CD4-positive, alpha-beta memory T cell (primary cell): ENCODE data around the gene EDA. TPM values are rescaled to one million over a fixed set of nuclear protein-coding genes. Genes with fewer than 3 reads are reported as not detected.

Experiments used
- CTCF ChIA-PET: fragments of 350-600 bp; sonication (Branson Sonifier 250); formaldehyde crosslinking; loops from one replicate; lab custom pipeline; 2021; ENCODE audit warnings: inconsistent platforms; ENCODE audit not compliant: partially characterized antibody; lab: Charles Lee
- POLR2A ChIA-PET: fragments of 350-600 bp; sonication (Branson Sonifier 250); formaldehyde crosslinking; loops from one replicate; lab custom pipeline; 2021; ENCODE audit not compliant: partially characterized antibody; lab: Charles Lee
- DNase-seq, 5 donors: peaks; one replicate each; pipeline versions ENCODE4 v3.0.0 to v3.0.0-alpha.2; 2020 to 2022; ENCODE audit warnings: mixed read lengths in 1 of 5
- H3K27ac ChIP-seq: one replicate; pipeline ENCODE4 v1.7.0; 2013; ENCODE audit warnings: low read depth, low read length
- H3K27me3 ChIP-seq: 2 replicates; pipeline ENCODE4 v1.7.0; 2013; ENCODE audit warnings: mild to moderate bottlenecking, low read length, moderate library complexity; ENCODE audit not compliant: insufficient read depth
- H3K36me3 ChIP-seq: 2 replicates; pipeline ENCODE4 v1.7.0; 2013; ENCODE audit warnings: mild to moderate bottlenecking, low read length, moderate library complexity; ENCODE audit not compliant: insufficient read depth
- H3K4me1 ChIP-seq: 2 replicates; pipeline ENCODE4 v1.7.0; 2013; ENCODE audit warnings: mild to moderate bottlenecking, low read length, moderate library complexity; ENCODE audit not compliant: insufficient read depth
- H3K4me3 ChIP-seq, 2 donors: one replicate each; pipeline ENCODE4 v1.7.0; 2013; ENCODE audit warnings: low read length in 2 of 2, mild to moderate bottlenecking in 1 of 2
- H3K9me3 ChIP-seq, 2 donors: one replicate each; pipeline ENCODE4 v1.7.0; 2013; ENCODE audit warnings: low read length in 2 of 2, control low read depth in 1 of 2; ENCODE audit not compliant: control insufficient read depth in 1 of 2
- H3K27ac Mint-ChIP-seq, 7 donors: one replicate each; pipeline ENCODE4 v1.8.0; 2020 to 2021; ENCODE audit warnings: mixed read lengths in 7 of 7, mild to moderate bottlenecking in 6 of 7, inconsistent platforms in 3 of 7, moderate library complexity in 3 of 7
- H3K27me3 Mint-ChIP-seq, 2 donors: one replicate each; pipeline ENCODE4 v1.8.0; 2020 to 2021; ENCODE audit warnings: mixed read lengths in 2 of 2
- H3K36me3 Mint-ChIP-seq, 2 donors: one replicate each; pipeline ENCODE4 v1.8.0; 2020 to 2021; ENCODE audit warnings: mixed read lengths in 2 of 2, inconsistent platforms in 1 of 2, mild to moderate bottlenecking in 1 of 2
- H3K4me1 Mint-ChIP-seq, 4 donors: one replicate each; pipeline ENCODE4 v1.8.0; 2020 to 2021; ENCODE audit warnings: mixed read lengths in 4 of 4, mild to moderate bottlenecking in 1 of 4
- H3K4me3 Mint-ChIP-seq, 8 donors: one replicate each; pipeline ENCODE4 v1.8.0; 2020 to 2021; ENCODE audit warnings: mixed read lengths in 8 of 8, mild to moderate bottlenecking in 7 of 8, moderate library complexity in 6 of 8, inconsistent platforms in 3 of 8
- H3K9me3 Mint-ChIP-seq, 8 donors: one replicate each; pipeline ENCODE4 v1.8.0; 2020 to 2021; ENCODE audit warnings: mixed read lengths in 8 of 8, mild to moderate bottlenecking in 5 of 8, inconsistent platforms in 3 of 8, moderate library complexity in 1 of 8
- intact Hi-C: fragments of 100-400 bp; cut with micrococcal nuclease; formaldehyde crosslinking; loops from one replicate; pipeline ENCODE4 v1.15.1; 2023
- polyA plus RNA-seq, 2 donors: library from polyadenylated mRNA; unstranded; fragments of 300-500 nt; fragmentation: Illumina TruSeq; gene quantifications; one replicate each; pipeline ENCODE4 v1.2.3, GENCODE V29; 2021
- total RNA-seq, 2 experiments: library from RNA; stranded (reverse); gene quantifications; one replicate each; pipeline ENCODE4 v1.2.3, GENCODE V29; 2021

The EDA gene
- total and polyA plus RNA-seq, 4 experiments from 2014 or later, result 0.69 to 4.0 (median 2.9) TPM

DNA sequence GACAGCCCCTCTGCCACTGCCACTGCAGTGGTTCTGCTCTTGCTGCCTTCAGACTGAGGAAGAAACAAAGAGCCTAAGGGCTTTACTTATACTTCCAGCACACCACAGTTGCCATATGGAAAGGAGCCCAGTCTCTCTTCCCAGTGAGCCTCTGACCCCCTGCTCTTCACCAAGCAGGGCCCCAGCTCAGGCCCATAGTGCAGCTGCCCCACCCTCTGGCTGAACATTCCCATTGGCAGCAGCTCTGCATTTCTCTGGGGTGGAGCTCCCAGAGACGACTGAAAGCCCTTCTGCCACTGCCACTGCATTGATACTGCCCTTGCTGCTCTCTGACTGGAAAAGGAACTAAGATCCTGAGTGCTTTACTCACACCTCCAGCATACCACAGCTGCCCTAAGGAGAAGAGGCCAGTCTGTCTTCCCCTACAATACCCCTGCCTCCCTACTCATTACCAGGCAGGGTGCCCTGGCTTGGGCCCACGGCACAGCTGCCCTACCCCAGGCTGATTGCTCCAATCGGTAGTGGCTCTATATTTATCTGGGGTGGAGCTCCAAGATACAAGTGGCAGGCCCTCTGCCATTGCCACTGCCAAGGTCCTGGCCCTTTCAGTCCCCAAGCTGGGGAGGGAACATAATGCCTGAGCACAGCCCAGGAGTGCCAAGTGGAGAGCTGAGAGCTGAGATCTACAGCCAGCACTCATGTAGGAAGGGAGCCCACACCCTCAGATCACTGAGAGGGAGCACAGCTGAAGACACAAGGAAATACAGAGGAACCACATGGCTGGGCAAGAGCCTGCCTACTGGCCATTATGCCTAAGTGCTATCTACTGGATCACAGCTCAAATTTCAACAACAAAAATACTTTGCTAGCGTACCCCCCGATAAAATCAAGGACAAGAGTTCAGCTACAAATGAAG is 397.8 kb downstream of the EDA start:
- peaks cover 6 to 27% (median 16%) of the 10 kb centered on the region in 4 donors for H3K4me1 Mint-ChIP-seq
- no peaks in the 10 kb centered on the region for H3K27me3 ChIP-seq
- H3K36me3 Mint-ChIP-seq, result no peaks in the 10 kb centered on the region
- CTCF ChIA-PET, result no interaction called here
- H3K9me3 ChIP-seq, result no peaks in the 10 kb centered on the region
- intact Hi-C loops, result no loop called here
- H3K4me3 ChIP-seq, result no peak overlapping the region
- H3K27ac Mint-ChIP-seq, result peak overlapping the region in 1 of 7 donors; percentile 22
- no peak for DNase-seq
- H3K27ac ChIP-seq, result no peak overlapping the region
- no peaks in the 10 kb centered on the region for H3K36me3 ChIP-seq
- H3K9me3 Mint-ChIP-seq, result peaks cover 0 to 4% (median 0%) of the 10 kb centered on the region in 8 donors
- POLR2A ChIA-PET, result no interaction called here
- no peaks in the 10 kb centered on the region for H3K27me3 Mint-ChIP-seq
- H3K4me1 ChIP-seq, result peaks cover 6% of the 10 kb centered on the region
- H3K4me3 Mint-ChIP-seq, result peak overlapping the region in 1 of 8 donors; percentile 44

DNA sequence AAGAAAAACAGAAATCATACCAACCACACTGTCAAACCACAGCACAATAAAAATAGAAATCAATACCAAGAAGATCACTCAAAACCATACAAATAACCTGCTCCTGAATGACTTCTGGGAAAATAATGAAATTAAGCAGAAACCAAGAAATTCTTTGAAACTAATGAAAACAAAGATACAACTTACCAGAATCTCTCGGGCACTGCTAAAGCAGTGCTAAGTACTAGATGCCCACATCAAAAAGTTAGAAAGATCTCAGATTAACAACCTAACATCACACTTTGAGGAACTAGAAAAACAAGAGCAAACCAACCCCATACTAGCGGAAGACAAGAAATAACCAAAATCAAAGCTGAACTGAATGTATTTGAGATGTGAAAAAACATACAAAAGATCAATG is 400.6 kb downstream of the EDA start:
- CTCF ChIA-PET, result interaction anchor here (1.3 kb wide), 1 partner anchor 16 kb away, joined by 3 read pairs; no protein-coding TSS in a partner anchor
- H3K4me1 Mint-ChIP-seq, result peaks cover 6 to 27% (median 16%) of the 10 kb centered on the region in 4 donors
- H3K4me3 ChIP-seq, result no peak overlapping the region
- H3K27me3 Mint-ChIP-seq, result no peaks in the 10 kb centered on the region
- H3K9me3 ChIP-seq, result no peaks in the 10 kb centered on the region
- POLR2A ChIA-PET, result interaction anchor here (0.6 kb wide), 1 partner anchor 13 kb away, joined by 3 read pairs; no protein-coding TSS in a partner anchor
- H3K36me3 Mint-ChIP-seq, result no peaks in the 10 kb centered on the region
- no peaks in the 10 kb centered on the region for H3K27me3 ChIP-seq
- DNase-seq, result no peak
- no peaks in the 10 kb centered on the region for H3K36me3 ChIP-seq
- H3K27ac Mint-ChIP-seq, result peak overlapping the region in 6 of 7 donors; percentile 18 to 81 (median 46)
- peaks cover 6% of the 10 kb centered on the region for H3K4me1 ChIP-seq
- H3K4me3 Mint-ChIP-seq, result peak overlapping the region in 5 of 8 donors; percentile 5 to 66 (median 24)
- H3K9me3 Mint-ChIP-seq, result peaks cover 0 to 4% (median 0%) of the 10 kb centered on the region in 8 donors
- intact Hi-C loops, result no loop called here
- no peak overlapping the region for H3K27ac ChIP-seq

DNA sequence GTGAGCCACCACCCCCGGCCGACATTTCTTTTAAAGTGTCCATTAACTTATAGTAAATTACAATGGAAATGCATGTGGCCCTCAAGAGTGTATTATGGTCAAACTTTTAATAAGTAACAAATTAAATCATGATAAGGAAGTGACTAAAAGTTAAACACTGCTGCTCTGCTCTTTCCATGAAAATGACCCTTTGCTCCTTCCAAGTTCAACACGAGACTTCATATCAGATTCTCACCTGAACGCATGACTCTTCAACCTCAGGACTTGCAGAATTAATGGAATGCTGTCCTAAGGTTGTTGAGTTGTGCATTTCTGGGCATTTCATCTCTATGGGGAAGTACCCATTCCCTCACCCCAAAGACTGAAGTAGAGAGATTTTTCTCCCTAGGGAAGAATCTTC is 406.7 kb downstream of the EDA start:
- Histone ChIP-seq H3K36me3 (no peaks in the 10 kb centered on the region), H3K27me3 (no peaks in the 10 kb centered on the region), H3K27ac (no peak overlapping the region), H3K4me1 (peaks cover 13% of the 10 kb centered on the region), H3K4me3 (no peak overlapping the region), H3K9me3 (no peaks in the 10 kb centered on the region)
- intact Hi-C loops, result no loop called here
- Mint-ChIP-seq H3K27me3 (no peaks in the 10 kb centered on the region), H3K27ac (no peak overlapping the region), H3K4me3 (no peak overlapping the region), H3K9me3 (no peaks in the 10 kb centered on the region), H3K36me3 (no peaks in the 10 kb centered on the region), H3K4me1 (peaks cover 7 to 37% (median 23%) of the 10 kb centered on the region in 4 donors)
- ChIA-PET POLR2A (no interaction called here), CTCF (no interaction called here)
- no peak for DNase-seq

DNA sequence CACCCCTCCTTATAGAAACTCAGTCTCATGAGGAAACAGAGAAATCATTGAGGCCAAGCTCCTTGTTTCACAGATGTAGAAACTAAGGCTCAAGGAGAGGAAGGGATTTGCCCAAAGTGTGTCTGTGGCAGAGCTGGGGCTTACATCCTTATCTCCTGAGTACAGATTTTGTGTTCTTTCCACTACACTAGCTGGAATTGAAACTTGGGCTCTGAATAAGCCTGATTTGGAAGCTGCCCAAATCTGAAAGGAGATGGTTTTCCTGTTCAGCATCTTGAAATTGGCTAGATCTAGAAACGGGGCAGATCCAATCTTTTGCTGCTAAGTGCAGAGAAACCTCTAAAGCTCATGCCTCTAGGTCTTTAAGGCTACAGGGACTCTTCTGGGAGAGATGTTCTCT is 409.6 kb downstream of the EDA start:
- H3K36me3 ChIP-seq, result no peaks in the 10 kb centered on the region
- no peak overlapping the region for H3K27ac ChIP-seq
- H3K4me3 ChIP-seq, result no peak overlapping the region
- no peaks in the 10 kb centered on the region for H3K27me3 ChIP-seq
- peak overlapping the region in 5 of 8 donors; percentile 5 to 55 (median 26) for H3K4me3 Mint-ChIP-seq
- intact Hi-C loops, result loop anchor here (5.0 kb wide), 1 partner anchor 408 kb away; the partner anchor contains the start of gene EDA
- peaks cover 27% of the 10 kb centered on the region for H3K4me1 ChIP-seq
- ChIA-PET CTCF (no interaction called here), POLR2A (interaction anchor here (1.2 kb wide), 1 partner anchor 10 kb away, joined by 4 read pairs; no protein-coding TSS in a partner anchor)
- peaks cover 11 to 48% (median 27%) of the 10 kb centered on the region in 4 donors for H3K4me1 Mint-ChIP-seq
- H3K9me3 Mint-ChIP-seq, result no peaks in the 10 kb centered on the region
- H3K27me3 Mint-ChIP-seq, result no peaks in the 10 kb centered on the region
- peak overlapping the region in 3 of 7 donors; percentile 9 to 31 (median 10) for H3K27ac Mint-ChIP-seq
- DNase-seq, result no peak
- no peaks in the 10 kb centered on the region for H3K36me3 Mint-ChIP-seq
- no peaks in the 10 kb centered on the region for H3K9me3 ChIP-seq

DNA sequence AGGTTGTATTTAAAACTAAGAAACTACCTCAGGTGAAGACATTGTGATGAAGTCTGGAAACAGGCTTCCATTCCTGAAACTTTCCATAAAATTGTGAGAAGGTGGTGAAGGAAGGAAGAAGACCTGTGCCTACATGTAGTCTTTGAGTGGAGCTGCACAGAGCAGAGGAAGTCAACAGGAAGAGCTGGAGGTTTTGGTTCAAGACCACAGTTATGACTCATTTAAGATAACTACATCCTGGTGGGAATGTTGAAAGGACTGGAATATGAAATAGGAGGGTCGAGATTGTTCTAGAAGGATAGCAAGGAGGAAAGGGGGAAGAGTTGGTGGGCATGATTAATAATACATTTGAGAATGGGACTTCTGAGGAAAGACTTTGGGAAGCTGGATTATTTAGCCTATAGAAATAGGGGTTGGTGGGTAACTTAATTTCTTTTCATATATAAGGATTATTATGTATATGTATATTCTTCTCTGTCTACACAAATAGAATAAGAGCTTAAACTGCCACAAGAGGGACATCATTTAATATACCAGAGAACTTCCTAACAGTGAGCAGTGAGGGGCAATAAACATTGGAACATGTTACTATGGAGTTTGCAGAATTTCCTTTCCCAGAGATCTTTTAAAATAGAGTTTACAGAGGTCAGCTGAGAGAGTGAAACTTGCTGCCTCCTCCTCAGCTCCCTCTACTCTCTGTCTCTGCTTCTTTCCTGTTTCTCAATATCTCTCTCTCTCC is 410.4 kb downstream of the EDA start:
- H3K4me3 ChIP-seq, result no peak overlapping the region
- H3K27ac Mint-ChIP-seq, result peak overlapping the region in 1 of 7 donors; percentile 42
- peak overlapping the region in 5 of 8 donors; percentile 5 to 55 (median 26) for H3K4me3 Mint-ChIP-seq
- peaks cover 32% of the 10 kb centered on the region for H3K4me1 ChIP-seq
- no peak overlapping the region for H3K27ac ChIP-seq
- peaks cover 11 to 51% (median 29%) of the 10 kb centered on the region in 4 donors for H3K4me1 Mint-ChIP-seq
- H3K27me3 Mint-ChIP-seq, result no peaks in the 10 kb centered on the region
- ChIA-PET POLR2A (interaction anchor here (1.2 kb wide), 1 partner anchor 11 kb away, joined by 4 read pairs; no protein-coding TSS in a partner anchor), CTCF (interaction anchor here (1.7 kb wide), 1 partner anchor 14 kb away, joined by 5 read pairs; no protein-coding TSS in a partner anchor)
- no peaks in the 10 kb centered on the region for H3K9me3 ChIP-seq
- H3K9me3 Mint-ChIP-seq, result peaks cover 0 to under 1% (median 0%) of the 10 kb centered on the region in 8 donors
- no peaks in the 10 kb centered on the region for H3K36me3 Mint-ChIP-seq
- DNase-seq, result no peak
- H3K27me3 ChIP-seq, result no peaks in the 10 kb centered on the region
- intact Hi-C loops, result loop anchor here (5.0 kb wide), 1 partner anchor 409 kb away; the partner anchor contains the start of gene EDA
- no peaks in the 10 kb centered on the region for H3K36me3 ChIP-seq

DNA sequence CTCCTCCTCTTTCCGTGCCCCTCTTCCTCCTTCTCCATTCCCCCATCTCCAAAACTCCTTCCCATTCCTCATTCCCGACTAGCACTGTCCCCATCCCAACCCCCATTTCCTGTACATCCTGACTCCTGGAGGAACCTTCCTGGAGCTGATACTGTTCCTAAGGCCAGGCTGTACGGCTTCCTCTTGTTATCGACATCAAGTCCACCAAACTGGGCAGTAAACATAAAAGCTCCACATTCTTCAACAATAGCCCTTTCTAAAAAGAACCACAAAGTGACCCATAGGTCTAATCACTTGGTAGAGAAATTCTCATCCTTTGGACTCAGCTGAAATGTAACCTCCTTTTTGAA is 410.9 kb downstream of the EDA start:
- H3K4me1 ChIP-seq, result peaks cover 33% of the 10 kb centered on the region
- no peak overlapping the region for H3K4me3 ChIP-seq
- H3K36me3 Mint-ChIP-seq, result no peaks in the 10 kb centered on the region
- H3K27me3 ChIP-seq, result no peaks in the 10 kb centered on the region
- H3K36me3 ChIP-seq, result no peaks in the 10 kb centered on the region
- H3K27ac Mint-ChIP-seq, result peak overlapping the region in 2 of 7 donors; percentile 42 to 63
- H3K9me3 ChIP-seq, result no peaks in the 10 kb centered on the region
- POLR2A ChIA-PET, result interaction anchor here (1.2 kb wide), 1 partner anchor 11 kb away, joined by 4 read pairs; no protein-coding TSS in a partner anchor
- peaks cover 11 to 51% (median 29%) of the 10 kb centered on the region in 4 donors for H3K4me1 Mint-ChIP-seq
- CTCF ChIA-PET, result interaction anchor here (1.7 kb wide), 1 partner anchor 13 kb away, joined by 5 read pairs; no protein-coding TSS in a partner anchor
- no peak overlapping the region for H3K27ac ChIP-seq
- no peak for DNase-seq
- intact Hi-C loops, result loop anchor here (5.0 kb wide), 1 partner anchor 410 kb away; the partner anchor contains the start of gene EDA
- H3K27me3 Mint-ChIP-seq, result no peaks in the 10 kb centered on the region
- peak overlapping the region in 1 of 8 donors; percentile 52 for H3K4me3 Mint-ChIP-seq
- peaks cover 0 to 1% (median 0%) of the 10 kb centered on the region in 8 donors for H3K9me3 Mint-ChIP-seq
